GM18951 (cell line): ENCODE results near the gene ADAMTSL1.

Experiments used
- POLR2A ChIP-seq: IDR thresholded peaks from 4 replicates; pipeline ENCODE4 v1.6.1; 2011; ENCODE audit warnings: mild to moderate bottlenecking; ENCODE audit not compliant: insufficient read length, insufficient read depth; ENCODE audit errors: extremely low read depth
- in situ Hi-C: fragments of 300-500 bp; cut with MboI; formaldehyde crosslinking; loops from one replicate; pipeline ENCODE4 v1.12.0; 2022; ENCODE audit warnings: low sequenced_read_pairs, mixed read lengths, inconsistent platforms; ENCODE audit not compliant: unreplicated experiment

The ADAMTSL1 gene

GRCh38 chr9:18493451-18493993 lies 19.6 kb downstream of the ADAMTSL1 start:
- no peak for TF ChIP-seq POLR2A
- in situ Hi-C loops: no loop called here

GRCh38 chr9:18495065-18495464 lies 21.1 kb downstream of the ADAMTSL1 start:
- no peak for TF ChIP-seq POLR2A
- in situ Hi-C loops: no loop called here

- in situ Hi-C loops: no loop called here
- no peak for TF ChIP-seq POLR2A
These were observed 22.5 kb downstream of the ADAMTSL1 start for GRCh38 chr9:18496256-18497000.

- TF ChIP-seq POLR2A: no peak
- in situ Hi-C loops: no loop called here
These were observed 25.1 kb downstream of the ADAMTSL1 start for GRCh38 chr9:18499062-18499461.

- TF ChIP-seq POLR2A: no peak
- in situ Hi-C loops: no loop called here
These were observed 26.0 kb downstream of the ADAMTSL1 start for GRCh38 chr9:18499980-18500379.

- in situ Hi-C loops: no loop called here
- TF ChIP-seq POLR2A: no peak
These were observed 26.5 kb downstream of the ADAMTSL1 start for GRCh38 chr9:18500451-18500850.

GRCh38 chr9:18501949-18502348 lies 28.0 kb downstream of the ADAMTSL1 start:
- in situ Hi-C loops: no loop called here
- no peak for TF ChIP-seq POLR2A

- in situ Hi-C loops: no loop called here
- TF ChIP-seq POLR2A: no peak
These were observed 28.6 kb downstream of the ADAMTSL1 start for GRCh38 chr9:18502546-18502945.

GRCh38 chr9:18504707-18505106 lies 30.8 kb downstream of the ADAMTSL1 start:
- no peak for TF ChIP-seq POLR2A
- in situ Hi-C loops: no loop called here

- TF ChIP-seq POLR2A: no peak
- in situ Hi-C loops: no loop called here
These were observed 33.2 kb downstream of the ADAMTSL1 start for GRCh38 chr9:18507151-18507550.

GRCh38 chr9:18516514-18516913 lies 42.6 kb downstream of the ADAMTSL1 start:
- no peak for TF ChIP-seq POLR2A
- in situ Hi-C loops: no loop called here

- no peak for TF ChIP-seq POLR2A
- in situ Hi-C loops: no loop called here
These were observed 43.0 kb downstream of the ADAMTSL1 start for GRCh38 chr9:18516965-18517364.

- in situ Hi-C loops: no loop called here
- TF ChIP-seq POLR2A: no peak
These were observed 46.6 kb downstream of the ADAMTSL1 start for GRCh38 chr9:18520416-18521047.

GRCh38 chr9:18526685-18527084 lies 52.7 kb downstream of the ADAMTSL1 start:
- TF ChIP-seq POLR2A: no peak
- in situ Hi-C loops: no loop called here
